HG02870 (cell line): ENCODE measurements around the gene RALGDS.
"Not testable (repeated sequence)": the region's sequence is repeated elsewhere in the genome, so short reads cannot be mapped to it uniquely, and the experiment has no call there.

Experiments
- ATAC-seq: cut with Tn5 transposase; IDR thresholded peaks from one replicate; pipeline ENCODE4 v1.9.1; 2021; ENCODE audit warnings: mild to moderate bottlenecking, moderate library complexity; ENCODE audit not compliant: unreplicated experiment

Gene RALGDS

DNA sequence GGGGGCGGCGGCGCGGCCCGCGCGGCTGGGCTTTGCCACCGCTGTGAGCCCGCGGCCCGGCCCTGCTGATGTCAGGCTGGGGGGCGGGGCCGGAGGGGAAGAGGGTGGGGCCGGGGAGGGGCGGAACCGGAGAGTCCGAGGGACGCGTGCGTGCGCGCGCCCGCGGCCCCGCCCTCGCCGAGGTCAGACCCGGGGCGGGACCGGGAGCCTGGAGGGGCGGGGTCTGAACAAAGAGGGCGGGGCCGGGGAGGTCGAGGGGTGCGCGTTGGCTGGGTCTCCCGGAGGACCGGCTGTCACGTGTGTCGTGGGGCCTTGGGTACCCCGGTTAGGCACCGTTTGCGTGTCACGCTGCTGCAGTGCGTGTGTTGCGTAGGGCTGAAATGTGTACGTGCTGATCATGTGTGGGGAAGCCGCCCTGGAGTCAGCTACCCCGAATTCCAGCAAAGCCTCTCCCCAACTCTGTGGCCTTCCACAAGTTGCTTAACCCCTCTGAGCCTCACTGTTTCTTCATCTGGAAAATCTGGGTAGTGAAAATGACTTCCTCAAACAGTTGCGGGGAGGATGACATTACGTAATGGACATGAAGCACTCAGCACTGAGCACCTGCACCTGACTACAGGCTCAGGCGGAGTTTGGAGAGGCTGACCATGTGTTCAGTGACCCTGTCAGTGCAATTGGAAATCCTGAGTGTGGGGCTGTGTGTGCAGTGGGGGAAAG lies at the start of gene RALGDS:
TSS of gene RALGDS (minus strand) at position 43 of the 717 bp plus-strand sequence. CDS start 86 bp downstream, outside the sequence.
- ATAC-seq, result peak; percentile 51

DNA sequence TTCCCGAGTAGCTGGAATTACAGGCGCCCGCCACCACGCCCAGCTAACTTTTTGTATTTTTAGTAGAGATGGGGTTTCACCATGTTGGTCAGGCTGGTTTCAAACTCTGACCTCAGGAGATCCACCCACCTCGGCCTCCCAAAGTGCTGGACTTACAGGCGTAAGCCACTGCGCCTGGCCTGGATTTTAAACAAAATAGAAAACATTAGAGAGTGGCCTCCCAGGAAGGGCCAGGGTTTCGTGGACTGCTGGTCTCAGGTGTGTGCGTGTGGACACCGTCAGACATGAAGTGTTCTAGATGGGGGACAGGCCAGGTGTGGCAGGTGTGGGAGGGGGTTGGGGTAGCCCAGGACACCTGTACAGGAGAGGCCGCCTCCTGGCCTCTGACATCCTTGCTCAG lies 49.7 kb upstream of the RALGDS start:
- no peak for ATAC-seq

DNA sequence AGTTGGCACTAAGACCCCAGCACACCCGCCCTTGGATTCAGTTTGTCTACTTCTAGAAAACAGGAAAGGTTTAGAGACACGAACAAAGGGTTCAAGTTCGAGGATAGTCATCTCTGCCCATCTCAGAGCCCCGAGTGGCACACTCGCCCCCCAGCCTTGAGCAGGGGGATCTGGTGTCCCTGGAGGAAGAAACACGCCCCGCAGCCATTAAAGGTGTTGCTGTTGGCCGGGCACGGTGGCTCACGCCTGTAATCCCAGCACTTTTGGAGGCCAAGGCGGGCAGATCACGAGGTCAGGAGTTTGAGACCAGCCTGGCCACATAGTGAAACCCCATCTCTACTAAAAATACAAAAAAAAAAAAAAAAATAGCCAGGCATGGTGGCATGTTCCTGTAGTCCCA lies 48.6 kb upstream of the RALGDS start:
- not testable (repeated sequence) for ATAC-seq

DNA sequence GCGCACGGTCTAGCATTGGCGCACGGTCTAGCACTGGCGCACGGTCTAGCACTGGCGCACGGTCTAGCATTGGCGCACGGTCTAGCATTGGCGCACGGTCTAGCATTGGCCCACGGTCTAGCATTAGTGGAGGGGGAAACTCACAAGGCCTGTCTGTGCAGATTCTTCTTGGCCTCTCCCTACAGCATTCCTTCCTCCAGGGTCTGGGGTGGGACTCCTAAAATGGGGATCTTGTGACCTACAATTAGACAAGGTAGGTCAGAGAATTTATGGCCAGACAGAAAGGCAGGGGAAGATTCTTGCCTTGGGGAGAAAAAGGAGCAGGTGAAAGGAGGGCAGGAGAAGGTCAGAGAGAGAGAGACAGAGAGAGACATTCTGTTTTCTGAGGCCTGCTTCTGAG lies 48.1 kb upstream of the RALGDS start:
- ATAC-seq, result no peak

DNA sequence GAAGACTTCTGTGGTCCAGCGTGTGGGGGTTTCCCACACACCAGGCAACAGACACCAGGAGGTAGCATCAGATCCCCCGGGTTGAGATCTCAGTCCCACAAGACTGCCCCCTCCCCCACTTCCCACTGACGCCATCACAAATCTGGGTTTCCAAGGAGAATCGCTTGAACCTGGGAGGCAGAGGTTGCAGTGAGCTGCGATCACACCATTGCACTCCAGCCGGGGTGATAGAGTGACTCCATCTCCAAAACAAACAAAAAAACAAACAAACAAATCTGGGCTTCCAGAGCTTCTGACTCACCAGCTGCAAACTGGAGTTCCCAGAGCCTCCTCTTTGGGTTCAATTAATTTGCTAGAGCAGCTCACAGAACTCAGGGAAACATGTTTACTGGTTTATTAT lies 47.4 kb upstream of the RALGDS start:
- ATAC-seq, result no peak

DNA sequence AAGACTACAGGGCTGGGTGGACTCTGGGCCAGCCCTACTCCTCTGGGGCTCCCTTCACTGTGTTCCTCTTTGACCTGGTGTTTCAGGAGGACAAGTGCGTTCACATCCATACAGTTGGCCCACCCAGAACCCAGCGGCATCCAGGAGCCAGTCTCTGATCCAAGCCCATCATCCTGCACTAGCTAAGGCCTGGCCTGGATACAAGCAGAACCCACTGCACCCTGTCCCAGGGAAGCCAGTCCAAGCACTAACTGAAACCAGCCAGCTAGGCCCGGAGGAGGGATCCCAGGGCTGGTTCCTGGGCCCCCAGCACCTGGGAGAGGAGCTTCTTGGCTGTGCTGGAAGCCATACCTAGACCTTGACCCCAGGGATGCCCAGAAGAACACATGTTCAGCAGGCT lies 46.7 kb upstream of the RALGDS start:
- ATAC-seq, result no peak

DNA sequence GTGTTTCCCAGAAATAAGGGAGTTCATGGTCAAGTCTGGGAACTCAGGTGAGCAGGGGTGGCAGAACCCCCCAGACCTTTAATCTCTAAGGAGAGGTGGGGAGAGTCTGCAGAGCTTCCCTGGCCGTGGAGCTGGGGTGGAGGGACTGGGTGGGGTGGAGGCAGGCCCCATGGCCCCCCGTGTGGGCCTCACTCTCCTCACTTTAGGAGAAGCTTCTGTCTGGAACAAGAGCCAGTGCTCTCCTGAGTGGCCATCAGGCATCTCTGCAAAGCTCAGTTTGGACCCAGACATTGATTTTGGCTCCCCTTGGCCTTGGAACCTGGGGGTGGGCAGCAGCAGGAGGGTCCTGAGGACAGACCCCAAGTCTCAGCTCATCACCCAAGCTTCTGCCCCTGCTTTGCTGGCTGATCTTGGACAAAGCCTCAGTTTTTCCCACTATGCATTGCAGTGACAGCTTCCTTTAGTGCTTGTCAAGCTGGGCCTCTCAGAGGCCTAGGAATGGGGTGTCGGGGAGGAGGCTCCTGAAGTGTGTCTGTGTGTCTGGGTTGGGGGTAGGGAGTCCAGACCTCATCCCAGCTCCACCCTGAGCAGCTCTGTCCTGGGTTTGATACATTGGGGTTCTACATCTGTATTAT lies 46.2 kb upstream of the RALGDS start:
- ATAC-seq, result no peak

DNA sequence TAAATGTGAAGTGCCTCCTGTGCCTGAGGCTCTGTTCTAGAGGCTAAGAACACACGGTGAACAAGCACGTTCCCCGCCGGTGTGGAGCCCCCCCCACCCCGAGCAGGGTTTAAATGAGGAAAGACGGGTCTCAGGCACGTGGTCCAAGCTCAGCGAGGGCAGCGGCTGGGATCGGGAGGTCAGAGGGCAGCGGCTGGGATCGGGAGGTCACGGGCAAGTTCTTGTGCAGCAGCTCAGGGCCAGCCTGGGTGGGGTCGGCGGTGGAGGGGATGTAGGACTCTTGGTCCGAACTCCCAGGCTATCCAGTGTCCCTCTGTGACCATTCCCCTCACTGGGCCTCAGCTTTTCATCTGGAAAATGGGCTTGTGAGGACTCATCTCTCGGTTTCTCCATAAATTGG lies 45.4 kb upstream of the RALGDS start:
- ATAC-seq, result no peak

DNA sequence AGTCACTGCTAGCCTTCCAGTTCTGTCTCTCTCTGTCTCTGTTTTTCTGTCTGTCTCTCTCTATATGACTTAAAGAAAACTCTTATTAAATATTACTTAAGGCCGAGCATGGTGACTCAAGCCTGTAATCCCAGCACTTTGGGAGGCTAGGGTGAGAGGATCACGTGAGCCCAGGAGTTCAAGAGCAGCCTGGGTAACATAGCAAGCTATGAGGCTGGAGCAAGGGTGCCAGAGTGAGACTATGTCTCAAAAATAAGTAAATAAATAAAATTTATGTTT lies 44.4 kb upstream of the RALGDS start:
- ATAC-seq, result no peak

DNA sequence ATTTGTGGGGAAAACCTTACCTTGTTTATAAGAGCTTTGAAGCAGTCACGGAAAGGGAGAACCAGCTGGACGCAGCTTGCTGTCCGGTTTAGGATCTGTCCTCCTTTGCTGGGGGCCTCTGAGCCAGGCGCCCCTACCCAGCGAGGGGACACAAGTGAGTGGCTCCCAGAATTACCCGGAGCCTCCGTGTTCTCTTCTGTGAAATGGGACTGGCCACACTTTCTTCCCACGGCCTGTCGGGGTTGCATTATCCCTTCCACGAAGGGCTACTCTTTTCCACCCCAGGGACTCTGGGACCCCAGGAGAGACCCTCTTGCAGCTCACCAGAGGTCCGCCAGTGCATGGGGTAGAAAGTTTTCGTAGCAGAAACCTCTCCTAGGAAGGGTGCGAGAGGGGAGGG lies 43.2 kb upstream of the RALGDS start:
- ATAC-seq, result no peak

DNA sequence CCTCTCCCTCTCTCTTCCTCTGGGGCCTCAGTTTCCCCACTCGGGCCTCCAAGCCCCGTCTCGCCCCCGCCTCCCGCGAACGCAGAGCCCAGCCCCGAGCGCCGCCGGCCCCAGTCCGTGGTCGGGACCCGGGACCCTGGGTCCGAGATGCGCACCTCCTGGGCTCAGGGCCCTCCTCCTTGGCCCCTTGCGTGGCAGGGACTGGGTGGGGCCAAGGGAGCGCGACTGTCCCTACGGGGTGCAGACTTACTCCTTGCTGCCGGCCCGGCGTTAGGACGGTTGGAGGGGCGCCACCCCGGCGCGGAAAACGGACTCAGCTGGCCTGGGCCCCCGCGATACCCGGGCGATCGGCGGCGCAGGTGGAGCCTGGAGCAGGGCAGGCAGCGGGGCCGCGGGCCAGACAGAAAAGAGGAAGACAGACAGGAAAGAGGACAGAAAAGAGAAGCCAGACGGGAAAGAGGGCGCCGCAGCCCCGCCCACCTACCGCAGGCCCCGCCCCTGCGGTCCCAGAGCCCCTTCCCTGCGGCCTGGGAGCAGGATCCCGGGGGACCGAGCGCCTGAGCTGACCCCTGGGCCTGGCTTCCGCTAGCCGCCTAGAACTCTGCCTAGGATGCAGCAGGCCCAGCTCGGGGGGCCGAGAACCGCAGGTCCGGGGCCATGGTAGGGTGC lies 42.6 kb upstream of the RALGDS start, which contains the start of gene GBGT1:
TSS of gene GBGT1 (minus strand) at position 411 of the 669 bp plus-strand sequence. CDS start 1,502 bp downstream, outside the sequence.
- no peak for ATAC-seq

DNA sequence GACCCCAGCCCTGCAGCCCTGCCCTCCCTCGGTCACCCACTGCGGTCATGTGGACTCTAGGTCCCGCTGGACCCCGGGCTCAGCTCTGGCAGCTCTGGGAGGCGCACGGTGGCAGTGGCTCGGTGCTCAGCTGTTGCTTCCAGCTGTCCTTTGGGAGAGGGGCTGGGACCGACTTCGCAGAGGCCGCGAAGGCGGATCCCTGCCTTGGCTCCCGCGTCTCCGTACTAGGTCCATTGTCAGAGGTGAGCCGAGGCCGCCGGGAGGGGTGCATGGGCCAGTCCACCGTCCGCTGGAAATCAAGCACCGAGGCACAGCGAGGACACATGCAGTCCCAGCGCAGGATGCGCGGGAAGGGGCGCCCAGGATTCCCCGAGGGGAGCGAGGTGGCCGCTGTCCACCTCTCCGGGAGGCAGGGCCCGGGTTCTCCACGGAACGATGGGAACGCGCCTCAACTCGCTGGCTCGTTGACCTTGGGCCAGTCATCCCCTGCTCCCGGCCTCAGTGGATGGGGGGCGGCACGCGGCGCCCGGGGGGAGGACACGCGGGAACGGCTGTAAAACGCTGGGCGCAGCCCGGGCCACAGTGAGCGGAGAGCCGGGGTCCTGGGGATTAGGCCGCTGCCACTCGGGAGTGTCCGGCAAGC lies 41.9 kb upstream of the RALGDS start:
- no peak for ATAC-seq

DNA sequence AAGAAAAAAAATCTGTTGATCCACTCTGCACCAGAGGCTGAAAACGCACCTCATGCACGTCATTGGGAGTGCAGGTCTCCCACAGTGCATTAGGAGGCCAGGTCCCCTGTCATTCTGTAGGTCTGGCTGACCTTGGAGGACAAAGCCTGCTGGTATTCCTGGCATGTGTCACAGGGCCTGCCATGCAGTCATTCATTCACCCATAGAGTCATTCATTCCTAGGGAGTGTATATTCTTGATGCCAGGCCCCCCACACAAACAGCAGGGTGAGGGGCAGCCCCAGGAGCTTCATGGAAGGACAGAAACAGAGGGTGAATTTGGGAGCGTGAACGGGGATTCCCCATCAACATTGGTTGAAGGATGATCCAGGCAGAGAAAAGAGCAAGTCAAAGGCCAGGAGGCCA lies 40.5 kb upstream of the RALGDS start:
- no peak for ATAC-seq

DNA sequence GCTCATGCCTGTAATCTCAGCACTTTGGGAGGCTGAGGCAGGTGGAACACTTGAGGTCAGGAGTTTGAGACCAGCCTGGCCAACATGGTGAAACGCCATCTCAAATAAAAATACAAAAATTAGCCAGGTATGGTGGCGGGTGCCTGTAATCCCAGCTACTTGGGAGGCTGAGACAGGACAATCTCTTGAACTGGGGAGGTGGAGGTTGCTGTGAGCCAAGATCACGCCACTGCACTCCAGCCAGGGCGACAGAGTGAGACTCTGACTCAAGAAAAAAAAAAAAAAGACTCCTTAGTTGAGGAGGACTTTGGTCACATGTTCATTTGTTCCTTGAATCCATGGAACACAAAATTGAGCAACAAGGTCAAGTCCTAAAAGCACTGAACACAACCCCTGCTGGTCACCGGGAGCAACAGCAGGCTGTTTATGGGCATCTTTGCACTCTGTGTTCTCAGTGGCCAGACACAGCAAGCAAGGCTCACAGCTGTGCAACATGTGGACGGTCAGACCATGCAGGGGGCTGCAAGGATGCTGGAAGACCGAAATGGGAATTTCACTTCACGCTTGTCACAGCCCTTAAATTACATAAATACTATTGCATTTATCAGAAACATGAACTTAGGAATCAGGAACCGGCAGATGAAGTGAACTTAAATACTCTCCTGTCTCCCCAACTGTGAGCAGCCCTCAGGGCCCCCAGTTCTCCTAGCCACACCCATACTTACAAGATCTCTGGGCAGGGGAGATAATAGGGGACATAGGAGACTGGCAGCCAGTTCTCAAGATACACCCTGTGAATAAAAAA lies 39.9 kb upstream of the RALGDS start:
- no peak for ATAC-seq

DNA sequence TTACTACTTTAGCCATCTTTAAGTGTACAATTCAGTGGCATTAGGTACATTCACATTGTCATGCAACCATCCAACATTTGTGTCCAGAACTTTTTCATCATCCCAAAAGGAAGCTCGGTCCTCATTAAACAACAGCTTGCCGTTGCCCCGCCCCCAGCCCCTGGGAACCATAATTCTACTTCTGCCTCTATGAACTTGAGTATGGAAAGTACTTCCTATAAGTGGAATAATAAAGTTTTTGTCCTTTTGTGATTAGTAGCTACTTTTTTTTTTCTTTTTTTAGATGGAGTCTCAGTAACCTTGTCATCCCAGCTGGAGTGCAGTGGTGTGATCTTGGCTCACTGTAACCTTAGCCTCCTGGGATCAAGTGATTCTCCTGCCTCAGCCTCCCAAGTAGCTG lies 37.7 kb upstream of the RALGDS start:
- ATAC-seq, result no peak

DNA sequence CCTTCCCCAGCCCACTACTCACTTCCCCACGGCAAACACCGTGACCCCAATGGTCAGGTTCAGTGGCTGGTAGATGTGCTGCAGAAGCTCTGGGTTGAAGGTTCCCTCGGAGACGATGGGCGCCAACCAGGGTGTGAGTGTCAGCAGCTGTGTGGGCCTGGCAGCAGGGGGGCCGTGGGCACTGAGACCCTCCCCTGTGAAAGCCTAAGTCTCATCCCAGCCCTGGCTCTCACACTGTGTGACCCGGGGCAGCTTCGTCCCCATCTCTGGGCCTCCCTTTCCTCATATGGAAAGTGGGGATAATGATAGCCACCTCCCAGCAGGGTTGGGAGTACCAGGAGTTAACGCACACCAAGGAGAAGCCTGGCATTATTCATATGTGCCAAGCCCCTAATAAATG lies 34.1 kb upstream of the RALGDS start:
- ATAC-seq, result no peak

DNA sequence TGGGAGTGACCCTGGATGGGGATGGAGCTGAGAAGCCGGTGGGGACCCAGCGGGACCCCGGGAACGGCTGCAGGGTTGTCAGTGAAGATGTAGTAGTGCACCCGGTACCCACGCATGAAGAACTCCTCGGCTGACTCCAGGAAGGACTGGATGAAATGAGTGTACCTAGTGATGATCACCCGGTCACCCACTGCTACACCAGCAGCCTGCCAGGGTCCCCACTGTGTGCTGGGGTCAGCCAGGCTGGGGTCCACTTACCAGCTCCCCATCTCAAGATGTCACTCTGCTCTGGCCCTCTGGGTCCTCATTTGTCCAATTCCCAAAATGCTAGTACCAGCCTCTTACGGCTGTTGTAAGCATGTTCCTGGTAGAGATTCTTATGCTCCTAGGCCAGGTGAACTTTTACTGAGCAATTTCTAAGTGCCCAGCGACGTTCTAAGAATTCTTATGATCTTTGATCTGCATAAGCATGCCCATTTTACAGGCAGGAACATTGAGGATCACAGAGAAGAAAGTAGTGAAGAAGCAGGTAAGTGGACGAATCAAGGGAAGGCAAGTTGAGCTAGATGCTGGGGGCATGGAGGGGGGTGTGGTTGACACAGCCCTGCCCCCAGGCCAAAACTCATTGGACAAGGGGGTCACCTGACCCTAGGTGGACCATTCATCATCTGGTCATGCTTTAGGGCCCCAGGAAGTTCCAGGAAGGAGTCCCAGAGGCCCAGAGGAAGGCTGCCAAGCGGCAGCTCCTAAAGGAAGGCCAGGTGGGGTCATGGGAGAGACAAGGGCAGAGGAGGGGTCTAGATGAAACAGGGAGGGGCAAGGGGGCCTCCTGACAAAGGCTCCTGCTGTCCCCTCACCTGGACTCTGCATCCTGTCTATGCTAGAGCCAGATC lies 33.3 kb upstream of the RALGDS start:
- ATAC-seq, result no peak

DNA sequence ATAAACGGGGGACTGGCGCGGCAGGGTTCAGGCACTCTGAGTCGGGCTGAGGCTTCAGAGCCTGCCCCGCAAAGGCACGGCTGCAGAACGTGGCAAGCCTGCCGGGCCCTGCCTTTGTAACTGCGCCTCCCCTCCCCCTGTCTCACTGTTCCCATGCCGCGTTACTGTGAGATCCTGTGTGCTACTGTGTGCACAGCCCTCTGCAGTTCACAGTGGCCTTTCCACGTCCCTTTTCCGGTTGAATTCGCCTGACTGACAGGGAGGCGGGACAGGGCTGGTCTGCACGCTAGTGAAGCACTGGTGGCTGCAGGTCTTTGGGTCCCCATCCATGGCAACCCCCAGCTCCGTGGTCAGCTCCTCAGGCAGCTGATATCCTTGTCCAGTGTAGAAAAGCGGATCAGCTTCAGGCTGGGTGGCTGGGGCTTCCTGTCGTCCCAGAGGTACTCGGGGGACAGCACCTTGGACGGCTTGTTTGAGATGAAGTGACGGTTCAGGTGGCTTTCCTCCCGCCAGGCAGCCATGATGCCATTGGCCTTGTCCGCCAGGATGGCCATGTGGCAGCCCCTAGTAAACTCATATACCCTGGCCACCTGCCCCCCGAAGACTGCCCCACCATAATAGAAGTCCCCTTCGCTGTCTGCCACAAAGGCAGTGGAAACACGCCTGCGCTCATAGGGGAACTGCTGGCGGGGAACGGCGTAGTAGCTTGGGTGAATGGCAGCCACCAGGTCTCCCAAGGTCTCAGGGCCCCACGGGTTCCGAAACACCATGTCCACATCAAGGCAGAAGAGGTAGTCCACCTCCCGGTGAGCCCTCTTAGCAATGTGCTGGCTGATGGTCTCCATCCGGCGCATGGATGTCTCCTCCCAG lies 32.4 kb upstream of the RALGDS start:
- ATAC-seq, result no peak
